ENCODE results near the gene MYRIP.

The MYRIP gene

DNA sequence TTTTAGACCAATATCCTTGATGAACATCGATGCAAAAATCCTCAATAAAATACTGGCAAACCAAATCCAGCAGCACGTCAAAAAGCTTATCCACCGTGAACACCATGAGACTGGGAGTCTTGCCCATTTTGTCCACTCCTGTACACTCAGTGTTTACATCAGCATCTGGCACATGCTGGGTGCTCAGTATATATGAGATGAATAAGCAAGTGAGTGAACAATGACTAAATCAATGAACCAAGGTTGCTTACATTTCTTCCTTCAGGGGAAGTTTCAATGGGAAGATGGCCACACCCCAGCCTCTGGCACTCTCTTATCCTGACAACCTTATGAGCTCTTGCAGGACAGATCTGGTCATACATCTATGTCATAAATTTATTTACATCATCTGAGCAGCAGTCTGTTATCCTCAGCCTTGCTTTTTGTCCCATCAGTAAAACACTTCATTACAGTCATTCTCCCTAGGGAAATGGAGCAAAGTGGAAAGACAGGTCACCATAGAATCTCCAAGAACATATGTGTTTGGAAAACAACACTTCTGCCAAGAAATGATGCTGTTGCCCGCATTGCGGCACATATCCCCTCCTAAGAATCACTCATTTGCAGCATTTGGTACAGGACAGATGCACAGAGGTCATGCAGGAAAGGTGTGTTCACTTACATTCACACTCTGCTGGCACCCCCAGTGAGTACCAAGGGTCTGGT lies 328.3 kb downstream of the MYRIP start:
- no peak for DNase-seq

- DNase-seq, result no peak
Measured at GRCh38 chr3:40143283-40144090, 334.1 kb downstream of the MYRIP start.

- DNase-seq, result no peak
Measured at GRCh38 chr3:40148827-40149226, 339.4 kb downstream of the MYRIP start.

- DNase-seq, result no peak
Measured at GRCh38 chr3:40152482-40153133, 343.2 kb downstream of the MYRIP start.

DNA sequence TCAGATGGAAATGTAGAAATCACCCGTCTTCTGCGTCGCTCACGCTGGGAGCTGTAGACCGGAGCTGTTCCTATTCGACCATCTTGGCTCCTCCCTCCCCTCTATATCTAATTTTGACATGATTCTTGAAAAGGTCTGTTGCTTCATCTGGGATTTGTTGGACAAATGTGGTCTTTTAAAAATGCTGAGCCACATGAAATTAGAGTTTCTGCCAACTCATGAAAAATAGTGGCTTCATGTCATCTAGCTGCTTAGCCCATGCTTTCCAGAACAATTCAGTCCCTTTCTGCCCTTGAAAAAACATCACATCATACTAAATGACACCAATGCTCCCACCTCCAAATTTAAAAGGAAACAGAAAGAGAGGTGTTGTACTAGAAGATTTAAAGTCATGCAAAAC lies 351.5 kb downstream of the MYRIP start:
- no peak for DNase-seq

DNA sequence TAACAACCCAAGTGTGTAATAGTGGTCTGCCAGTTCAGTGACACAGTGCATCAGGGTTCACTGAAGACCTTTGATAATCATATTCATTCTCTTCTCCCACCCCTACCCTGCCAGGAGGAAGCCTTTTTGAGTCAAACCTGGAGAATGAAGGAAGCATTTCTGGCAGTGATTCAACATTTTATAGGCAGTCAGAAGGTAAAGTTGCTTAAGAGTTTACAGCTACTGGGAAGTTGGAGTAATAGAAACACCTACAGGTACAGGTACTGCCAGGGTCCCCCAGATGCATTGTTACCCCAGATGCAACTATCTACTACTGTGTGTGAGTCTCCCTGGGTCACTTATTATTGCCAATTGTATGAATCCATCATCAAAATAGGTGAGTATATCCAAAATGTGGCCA lies 353.2 kb downstream of the MYRIP start:
- DNase-seq, result no peak

- DNase-seq, result no peak
Measured at GRCh38 chr3:40166997-40167396, 357.6 kb downstream of the MYRIP start.

DNA sequence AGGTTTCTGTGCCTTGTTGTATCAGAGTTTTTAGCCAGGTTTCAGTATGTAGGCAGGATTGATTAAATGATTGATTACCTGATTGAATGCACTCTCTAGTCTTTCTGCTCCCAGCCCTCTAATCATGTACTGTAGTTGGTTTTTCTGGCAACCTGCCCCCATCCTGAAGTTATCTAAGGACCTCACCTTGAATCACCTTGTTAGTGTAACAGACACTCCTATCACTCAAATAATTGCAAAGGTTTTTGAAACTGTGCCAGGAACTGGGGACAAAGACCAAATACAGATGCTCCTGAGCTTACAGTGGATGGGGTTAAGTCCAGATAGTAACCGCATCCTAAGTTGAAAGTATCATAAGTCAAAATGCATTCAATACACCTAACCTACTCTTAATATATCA lies 358.5 kb downstream of the MYRIP start:
- DNase-seq, result no peak

DNA sequence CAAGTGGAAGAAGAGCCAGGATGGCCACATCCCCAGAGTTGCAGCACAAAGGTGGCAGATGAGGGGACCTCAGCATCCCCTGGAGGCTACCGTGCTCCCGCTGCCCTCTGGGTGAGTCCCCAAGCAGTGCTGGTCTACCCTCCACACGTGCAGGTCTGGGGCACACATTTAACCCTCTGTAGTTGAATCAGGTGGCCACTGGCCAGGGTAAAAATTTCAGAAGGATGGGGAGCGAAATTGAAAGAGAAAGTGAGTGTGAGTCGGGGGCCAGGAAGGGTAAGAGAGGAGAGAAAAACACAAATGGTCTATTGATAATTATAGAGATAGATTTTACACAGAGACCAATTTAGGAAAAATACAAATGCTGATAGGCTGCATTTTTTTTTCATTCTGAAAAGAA lies 360.6 kb downstream of the MYRIP start:
- DNase-seq, result no peak

GRCh38 chr3:40170395-40170794 lies 361.0 kb downstream of the MYRIP start:
- peak; percentile 44 for DNase-seq

GRCh38 chr3:40172560-40172959 lies 363.2 kb downstream of the MYRIP start:
- no peak for DNase-seq

DNA sequence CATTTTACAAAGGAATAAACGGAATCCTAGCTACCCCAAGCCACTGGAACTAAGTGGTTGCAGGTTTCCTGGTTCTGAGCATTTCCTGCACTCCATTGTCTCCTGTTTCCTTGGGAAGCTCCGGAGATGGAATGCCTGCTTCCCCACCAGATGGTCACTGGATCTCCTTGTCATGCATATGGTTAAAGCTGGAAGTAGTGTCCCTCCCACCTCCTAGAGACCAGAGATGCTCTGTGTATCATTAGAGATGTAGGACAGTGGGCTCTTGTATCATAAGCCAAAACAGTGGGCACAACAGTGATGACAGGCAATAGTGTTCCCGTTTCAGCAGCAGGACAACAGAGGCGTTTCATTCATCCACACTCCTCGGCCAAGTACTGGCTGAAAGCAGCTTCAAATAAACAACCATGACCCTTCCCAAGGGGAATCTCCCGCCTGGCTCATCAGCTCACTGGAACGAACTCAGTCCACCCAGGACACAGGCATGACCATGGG lies 363.9 kb downstream of the MYRIP start:
- DNase-seq, result no peak

- DNase-seq, result no peak
Measured at GRCh38 chr3:40178012-40178594, 368.7 kb downstream of the MYRIP start.

- DNase-seq, result peak; percentile 29
Measured at GRCh38 chr3:40179016-40179415, 369.6 kb downstream of the MYRIP start.

DNA sequence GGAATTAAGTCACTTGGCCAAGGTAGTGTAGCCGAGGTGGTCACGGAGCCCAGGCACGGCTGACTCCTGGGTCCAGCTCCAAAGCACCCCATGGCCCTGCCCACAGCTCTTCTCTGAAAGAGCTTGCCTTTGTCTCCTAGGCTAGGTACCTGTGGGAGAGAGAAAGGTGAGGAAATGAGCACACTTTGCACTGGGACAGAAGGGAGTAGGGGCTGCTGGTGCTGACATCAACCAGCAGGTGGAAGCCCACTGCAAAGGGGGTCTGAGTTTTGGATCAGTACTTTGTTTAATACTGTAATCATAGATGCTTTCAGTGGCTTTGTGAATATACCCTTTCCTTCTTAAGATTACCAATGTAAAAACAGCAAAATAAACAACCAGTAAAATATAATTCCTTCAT lies 371.8 kb downstream of the MYRIP start:
- no peak for DNase-seq

DNA sequence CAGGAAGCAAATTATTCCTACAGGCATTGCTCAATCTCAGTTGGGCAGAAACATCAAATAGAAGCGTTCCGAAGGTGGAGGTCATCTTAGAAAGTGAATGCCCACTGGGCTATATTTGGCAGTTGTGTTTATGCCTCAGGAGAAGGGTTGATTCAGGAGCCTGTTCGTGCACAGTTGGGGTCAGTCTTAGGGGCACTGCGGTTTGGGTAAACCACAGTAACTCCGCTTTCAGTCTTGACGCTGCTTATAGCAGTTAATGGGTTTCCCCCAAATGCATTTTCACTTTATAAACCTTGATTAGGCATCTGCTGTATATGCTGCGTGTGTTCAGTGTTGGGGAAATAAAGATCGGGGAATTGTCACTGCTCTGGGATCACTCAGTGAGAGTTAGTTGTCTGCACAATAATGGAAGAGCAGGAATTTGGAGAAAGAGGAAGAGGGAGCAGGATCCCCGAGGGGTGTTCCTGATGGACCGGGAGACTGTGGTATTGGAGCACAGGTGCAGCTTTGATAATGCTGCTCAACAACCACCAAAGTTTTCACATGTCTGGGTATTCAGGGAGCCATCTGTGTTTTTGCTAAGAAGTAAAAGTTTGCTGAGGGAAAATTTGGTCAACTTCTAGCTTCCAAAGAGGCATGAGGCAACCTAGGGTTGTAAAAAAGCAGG lies 375.8 kb downstream of the MYRIP start:
- DNase-seq, result no peak

DNA sequence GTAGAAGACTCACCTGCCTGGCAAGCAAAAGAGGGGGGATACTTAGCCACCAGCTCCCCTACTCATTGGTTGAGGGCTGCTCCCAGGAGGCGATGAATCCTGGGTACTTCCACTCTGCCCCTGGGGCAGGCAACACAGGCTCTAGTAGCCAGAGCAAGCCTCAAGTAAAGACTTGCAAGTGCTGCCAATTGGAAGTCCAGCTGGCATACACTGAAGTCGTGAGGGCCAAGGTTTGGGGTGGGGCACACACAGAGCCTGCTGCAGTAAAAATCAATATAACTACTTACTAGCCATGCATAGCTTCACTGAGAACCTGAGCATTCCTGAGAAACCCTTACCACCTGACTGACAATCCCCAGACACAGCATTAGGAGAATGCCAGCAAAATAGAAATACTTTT lies 377.1 kb downstream of the MYRIP start:
- DNase-seq, result no peak

DNA sequence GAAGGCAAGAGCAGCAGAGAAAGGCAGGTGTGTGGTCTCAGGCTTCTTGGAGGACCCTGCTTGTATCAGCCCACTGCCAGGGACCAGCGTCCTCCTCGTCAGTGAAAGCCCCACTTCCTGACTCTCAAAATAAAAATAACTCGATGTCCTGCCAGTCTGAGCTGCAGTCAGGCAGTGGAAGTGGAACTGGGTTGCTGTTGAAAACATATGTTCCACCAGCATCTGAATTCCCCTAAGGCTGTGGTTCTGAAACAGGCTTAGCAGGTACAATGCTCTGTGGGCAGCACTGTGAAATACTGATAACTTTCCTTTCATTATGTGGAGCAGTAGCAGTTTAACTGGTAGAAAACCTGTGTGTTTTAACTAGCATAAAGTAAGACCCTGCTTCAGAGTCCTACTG lies 378.5 kb downstream of the MYRIP start:
- no peak for DNase-seq

GRCh38 chr3:40189118-40189517 lies 379.7 kb downstream of the MYRIP start:
- no peak for DNase-seq

DNA sequence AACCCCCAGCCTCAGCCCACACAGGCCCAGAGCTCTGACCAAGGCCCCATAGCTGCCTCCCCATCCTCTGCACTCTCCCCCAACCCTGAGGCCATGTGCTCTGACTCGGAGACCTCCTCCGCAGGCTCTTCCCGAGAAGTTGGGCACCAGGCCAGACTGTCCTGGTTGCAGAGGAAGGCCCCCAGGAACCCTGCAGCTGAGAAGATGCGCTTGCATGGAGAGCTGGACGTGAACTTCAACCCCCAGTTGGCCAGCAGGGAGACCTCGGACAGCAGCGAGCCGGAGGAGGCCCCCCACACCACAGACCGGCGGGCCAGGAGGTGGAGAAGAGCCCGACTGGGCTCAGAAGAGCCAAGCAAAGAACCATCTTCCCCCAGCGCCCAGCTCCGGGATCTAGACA lies 380.6 kb downstream of the MYRIP start:
- DNase-seq, result no peak

- DNase-seq, result no peak
Measured at GRCh38 chr3:40191251-40191650, 381.8 kb downstream of the MYRIP start.

DNA sequence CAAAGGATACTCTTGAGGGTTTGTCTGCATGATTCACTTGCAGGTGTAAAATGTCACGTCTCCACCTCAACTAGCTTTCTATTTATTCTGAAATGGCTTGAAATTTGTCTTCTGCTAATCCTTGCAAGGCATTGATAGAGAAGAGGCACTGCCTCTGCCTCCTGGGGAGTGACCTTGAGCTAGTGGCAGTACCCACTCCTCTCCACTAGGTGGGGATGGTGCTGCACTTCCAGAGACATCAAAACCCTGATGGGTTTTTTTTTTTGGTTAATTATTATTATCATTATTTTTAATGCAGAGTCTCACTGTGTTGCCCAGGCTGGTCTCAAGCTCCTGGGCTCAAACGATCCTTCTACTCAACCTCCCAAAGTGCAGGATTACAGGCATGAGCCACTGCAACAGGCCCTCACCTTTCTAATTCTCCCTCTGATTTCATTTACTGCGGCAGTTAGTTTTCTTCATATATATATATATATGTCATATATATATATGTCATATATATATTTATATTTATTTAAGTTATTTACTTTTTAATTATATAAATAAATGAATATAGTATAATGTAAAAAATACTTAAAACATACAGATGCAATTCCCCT lies 382.5 kb downstream of the MYRIP start:
- peak; percentile 45 for DNase-seq
